Glutamatergic neuron (in vitro differentiated cells): ENCODE results near the gene INPP5J. TPM values are rescaled to one million over a fixed set of nuclear protein-coding genes. Genes with fewer than 3 reads are reported as not detected.

Experiments used
- DNase-seq: peaks from one replicate; pipeline ENCODE4 v3.0.0; 2022
- H3K27ac Mint-ChIP-seq: one replicate; pipeline ENCODE4 v1.8.0; 2020; ENCODE audit warnings: mild to moderate bottlenecking, mixed read lengths, inconsistent platforms; ENCODE audit not compliant: unreplicated experiment
- H3K27me3 Mint-ChIP-seq: one replicate; pipeline ENCODE4 v1.8.0; 2020; ENCODE audit warnings: mild to moderate bottlenecking, moderate library complexity, mixed read lengths, inconsistent platforms; ENCODE audit not compliant: unreplicated experiment
- H3K36me3 Mint-ChIP-seq: one replicate; pipeline ENCODE4 v1.8.0; 2020; ENCODE audit warnings: mild to moderate bottlenecking, mixed read lengths, inconsistent platforms; ENCODE audit not compliant: unreplicated experiment
- H3K4me1 Mint-ChIP-seq: one replicate; pipeline ENCODE4 v1.8.0; 2020; ENCODE audit warnings: mild to moderate bottlenecking, low read depth, mixed read lengths, inconsistent platforms; ENCODE audit not compliant: unreplicated experiment
- H3K4me3 Mint-ChIP-seq: one replicate; pipeline ENCODE4 v1.8.0; 2020; ENCODE audit warnings: mild to moderate bottlenecking, mixed read lengths, inconsistent platforms; ENCODE audit not compliant: unreplicated experiment
- H3K9me3 Mint-ChIP-seq: one replicate; pipeline ENCODE4 v1.8.0; 2020; ENCODE audit warnings: mild to moderate bottlenecking, moderate library complexity, mixed read lengths, inconsistent platforms; ENCODE audit not compliant: unreplicated experiment
- CTCF ChIP-seq: fragments of 200-600 bp; sonication (generic); IDR thresholded peaks from one replicate; pipeline ENCODE4 v1.5.0; 2021; ENCODE audit not compliant: partially characterized antibody, unreplicated experiment
- total RNA-seq: library from RNA; stranded (reverse); fragmentation: NEBNext Ultra II Directional; extraction: Animal tissue kit (Norgen Biotek cat#: 25700); gene quantifications from one replicate; pipeline ENCODE4 v1.2.1, GENCODE V29; 2021; ENCODE audit not compliant: unreplicated experiment

Gene INPP5J
- total RNA-seq, 1 donor from 2014 or later = 15.4 TPM

- no peaks in the 10 kb centered on the region for H3K36me3 Mint-ChIP-seq
- DNase-seq = no peak
- peak overlapping the region; percentile 76 for H3K27ac Mint-ChIP-seq
- H3K27me3 Mint-ChIP-seq = peaks cover 3% of the 10 kb centered on the region
- H3K4me1 Mint-ChIP-seq = peaks cover 5% of the 10 kb centered on the region
- no peak for TF ChIP-seq CTCF
- peak overlapping the region; percentile 83 for H3K4me3 Mint-ChIP-seq
- peaks cover 5% of the 10 kb centered on the region for H3K9me3 Mint-ChIP-seq
Measured at GRCh38 chr22:31123292-31123602, 481 bp downstream of the INPP5J start.

GRCh38 chr22:31124290-31124689 is 1.5 kb downstream of the INPP5J start:
- no peak overlapping the region for H3K27ac Mint-ChIP-seq
- peaks cover 5% of the 10 kb centered on the region for H3K4me1 Mint-ChIP-seq
- H3K4me3 Mint-ChIP-seq = no peak overlapping the region
- DNase-seq = no peak
- peaks cover 5% of the 10 kb centered on the region for H3K9me3 Mint-ChIP-seq
- H3K27me3 Mint-ChIP-seq = peaks cover 3% of the 10 kb centered on the region
- H3K36me3 Mint-ChIP-seq = no peaks in the 10 kb centered on the region
- TF ChIP-seq CTCF = no peak

- no peak for TF ChIP-seq CTCF
- H3K27me3 Mint-ChIP-seq = peaks cover 3% of the 10 kb centered on the region
- no peak for DNase-seq
- no peaks in the 10 kb centered on the region for H3K36me3 Mint-ChIP-seq
- H3K27ac Mint-ChIP-seq = no peak overlapping the region
- H3K9me3 Mint-ChIP-seq = peaks cover 5% of the 10 kb centered on the region
- H3K4me1 Mint-ChIP-seq = peaks cover 5% of the 10 kb centered on the region
- H3K4me3 Mint-ChIP-seq = no peak overlapping the region
Measured at GRCh38 chr22:31124811-31125465, 2.2 kb downstream of the INPP5J start.

GRCh38 chr22:31125521-31126117 is 2.9 kb downstream of the INPP5J start:
- H3K4me1 Mint-ChIP-seq = peaks cover 5% of the 10 kb centered on the region
- no peak for TF ChIP-seq CTCF
- peaks cover 5% of the 10 kb centered on the region for H3K9me3 Mint-ChIP-seq
- H3K27ac Mint-ChIP-seq = no peak overlapping the region
- peaks cover 3% of the 10 kb centered on the region for H3K27me3 Mint-ChIP-seq
- no peak overlapping the region for H3K4me3 Mint-ChIP-seq
- no peak for DNase-seq
- no peaks in the 10 kb centered on the region for H3K36me3 Mint-ChIP-seq

- Mint-ChIP-seq H3K9me3 (peaks cover 4% of the 10 kb centered on the region), H3K27me3 (peaks cover 2% of the 10 kb centered on the region), H3K4me3 (no peak overlapping the region), H3K36me3 (no peaks in the 10 kb centered on the region), H3K4me1 (peaks cover 5% of the 10 kb centered on the region), H3K27ac (no peak overlapping the region)
- TF ChIP-seq CTCF = no peak
- no peak for DNase-seq
Measured at GRCh38 chr22:31126128-31126868, 3.5 kb downstream of the INPP5J start.
